GM12891 (cell line): ENCODE results near the gene CZIB.
A peak's percentile ranks its signal among the peaks of the same experiment; 100 is the strongest.

Experiments
- DNase-seq: peaks from one replicate; pipeline ENCODE4 v3.0.0; 2011; ENCODE audit warnings: low spot score; ENCODE audit not compliant: insufficient read length
- FAIRE-seq: peaks from 2 replicates; lab custom pipeline; 2011; peaks lifted over from hg19 to GRCh38; lab: Jason Lieb, UNC
- PAX5 ChIP-seq: IDR thresholded peaks from 2 replicates; pipeline ENCODE4 v1.6.1; 2011; ENCODE audit warnings: low read length, moderate library complexity, mild to moderate bottlenecking; ENCODE audit not compliant: insufficient read depth, severe bottlenecking
- POLR2A ChIP-seq: IDR thresholded peaks from 2 replicates; pipeline ENCODE4 v1.6.1; 2011; ENCODE audit warnings: low read depth, low read length, control low read depth
- POLR2AphosphoS5 ChIP-seq: IDR thresholded peaks from 2 replicates; pipeline ENCODE4 v1.6.1; 2011; ENCODE audit warnings: low read depth, low read length, control low read depth
- POU2F2 ChIP-seq: IDR thresholded peaks from 2 replicates; pipeline ENCODE4 v1.6.1; 2011; ENCODE audit warnings: low read depth, mild to moderate bottlenecking, control low read depth, low read length, moderate library complexity
- SPI1 ChIP-seq: IDR thresholded peaks from 2 replicates; pipeline ENCODE4 v1.6.1; 2011; ENCODE audit warnings: low read depth, low read length, control low read depth
- TAF1 ChIP-seq: IDR thresholded peaks from 2 replicates; pipeline ENCODE4 v1.6.1; 2011; ENCODE audit warnings: low read depth, low read length, control low read depth

The CZIB gene

DNA sequence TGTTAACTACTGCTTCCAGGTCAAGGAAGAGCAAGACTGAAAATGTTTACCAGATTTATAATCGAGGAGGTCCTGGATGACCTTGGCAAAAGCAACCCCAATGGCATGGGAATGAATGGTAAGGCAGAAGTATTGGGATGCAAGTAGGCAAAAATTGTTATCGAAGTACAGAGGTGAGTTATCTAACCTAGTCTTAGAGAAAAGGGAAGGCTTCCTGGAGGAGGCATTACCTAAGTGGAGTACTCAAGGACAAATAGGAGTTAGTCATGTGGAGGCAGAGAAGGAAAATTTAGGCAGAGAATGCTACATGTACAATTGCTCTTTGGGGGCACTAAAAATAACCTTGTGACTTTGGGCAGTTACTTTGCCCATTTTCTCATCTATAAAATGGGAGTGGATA lies 21.4 kb upstream of the CZIB start:
- FAIRE-seq (no peak), DNase-seq (no peak)
- TF ChIP-seq POLR2A (no peak), POLR2AphosphoS5 (no peak), TAF1 (no peak), PAX5 (no peak), POU2F2 (no peak), SPI1 (no peak)

DNA sequence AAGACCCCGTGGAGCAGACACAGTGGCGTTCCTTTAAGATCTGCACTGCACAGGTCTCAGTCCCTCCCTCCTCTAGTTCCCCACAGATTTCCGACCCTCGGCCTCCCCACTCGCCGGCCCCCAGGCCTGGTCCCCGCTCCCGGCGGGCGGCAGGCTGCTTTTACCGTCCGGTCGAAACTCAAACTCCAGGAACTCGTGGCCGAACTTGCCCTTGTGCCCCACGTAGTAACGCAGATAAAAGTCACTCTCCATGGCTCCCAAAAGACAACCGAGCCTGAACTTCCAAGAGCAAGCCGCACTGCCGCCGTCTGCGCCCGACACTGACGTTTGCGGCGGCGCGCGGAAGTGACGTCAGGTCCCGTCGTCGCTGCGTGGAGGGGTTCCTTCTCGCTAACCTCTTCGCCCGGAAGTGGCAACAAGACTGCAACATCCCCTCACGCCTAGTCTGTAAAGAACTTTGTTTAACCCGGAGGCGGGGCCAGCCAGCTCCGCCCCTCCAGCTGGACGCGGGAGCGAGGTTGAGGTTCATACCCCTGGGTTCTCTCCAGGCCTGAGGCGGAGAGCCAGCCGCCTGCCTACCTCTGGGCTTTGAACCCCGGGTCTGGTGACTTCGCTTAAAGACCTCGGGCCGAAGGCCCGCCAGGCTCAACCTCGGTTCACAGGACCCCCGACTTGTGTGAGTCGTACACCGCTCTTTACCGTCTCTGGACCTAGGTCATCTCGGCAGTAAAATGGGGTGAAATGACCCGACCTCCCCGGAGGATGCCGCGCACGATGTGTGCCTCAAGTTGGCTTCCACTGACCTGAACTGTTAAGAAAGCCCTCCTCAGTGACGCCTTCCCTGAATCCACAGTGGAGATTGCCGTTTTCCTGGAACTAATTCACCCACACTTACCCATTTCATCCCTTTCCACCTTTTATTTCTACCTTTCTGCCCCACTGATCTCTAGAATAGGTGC lies 18.0 kb upstream of the CZIB start, which contains the start of gene MAGOH:
TSS of gene MAGOH (minus strand) at position 322 of the 959 bp plus-strand sequence. CDS start at position 252, 70 bp downstream.
- peak; percentile 98 for DNase-seq
- FAIRE-seq = peak; percentile 99
- TF ChIP-seq TAF1 = peak; percentile 74
- TF ChIP-seq POLR2AphosphoS5 = peak; percentile 83
- TF ChIP-seq PAX5 = no peak
- peak; percentile 38; the same call in 1 of the 2 replicates for TF ChIP-seq POU2F2
- TF ChIP-seq POLR2A = peak; percentile 82
- peak; percentile 60 for TF ChIP-seq SPI1

DNA sequence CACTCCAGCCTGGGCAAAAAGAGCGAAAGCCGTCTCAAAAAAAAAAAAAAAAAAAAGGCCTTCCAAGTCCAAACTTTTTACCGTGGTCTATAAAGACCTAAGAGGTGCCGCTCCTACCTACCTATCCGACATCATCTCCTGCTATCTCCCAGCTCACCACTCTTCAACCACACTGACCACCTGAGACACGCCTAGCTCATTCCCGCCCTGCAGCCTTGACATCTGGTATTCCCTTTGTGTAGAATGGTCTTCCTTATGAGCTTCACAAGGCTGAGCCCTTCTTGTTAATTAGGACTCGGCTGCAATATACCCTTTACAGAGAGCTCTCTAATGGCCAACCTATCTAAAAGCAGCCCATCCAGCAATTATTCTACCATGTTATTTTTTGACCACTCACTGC lies 17.2 kb upstream of the CZIB start:
- no peak for TF ChIP-seq POU2F2
- no peak for TF ChIP-seq POLR2AphosphoS5
- TF ChIP-seq TAF1 = no peak
- no peak for TF ChIP-seq SPI1
- TF ChIP-seq POLR2A = no peak
- no peak for TF ChIP-seq PAX5
- FAIRE-seq (no peak), DNase-seq (no peak)

DNA sequence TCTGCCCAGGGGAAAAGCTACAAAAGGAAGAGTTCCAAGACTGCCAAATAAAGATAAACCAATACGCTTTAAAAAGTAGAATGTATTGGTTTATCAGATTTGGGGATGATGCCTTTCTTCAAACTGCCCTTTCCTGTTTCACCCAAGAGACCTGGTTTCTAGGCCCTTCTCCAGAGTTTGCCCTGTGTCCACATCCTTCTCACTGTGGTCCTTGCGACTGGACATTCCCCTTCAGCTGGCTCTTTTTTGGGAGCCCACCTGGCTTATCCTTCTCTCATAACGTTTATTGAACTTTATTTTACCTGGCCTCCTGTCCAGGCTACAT lies 490 bp upstream of the CZIB start:
- no peak for FAIRE-seq

DNA sequence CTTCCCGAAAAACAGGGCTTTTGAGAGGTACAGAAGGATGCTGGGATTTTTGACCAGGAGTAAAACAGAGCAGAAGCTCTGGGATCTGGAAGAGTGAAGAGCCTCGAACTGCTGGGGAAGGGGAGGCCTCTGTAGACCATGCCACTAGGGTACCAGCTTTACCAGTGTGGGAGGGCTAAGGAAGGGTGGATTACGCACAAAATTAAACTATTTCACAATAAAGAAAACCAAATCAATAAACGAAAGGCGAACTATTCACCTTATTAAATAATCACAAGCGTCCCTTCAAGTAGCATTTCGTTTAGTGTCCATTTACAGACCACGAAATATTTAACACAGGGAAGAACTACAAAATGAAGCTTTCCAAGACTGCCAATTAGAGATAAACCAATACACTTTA lies 723 bp downstream of the CZIB start:
- DNase-seq (no peak), FAIRE-seq (no peak)
- TF ChIP-seq POU2F2 = no peak
- no peak for TF ChIP-seq TAF1
- no peak for TF ChIP-seq POLR2AphosphoS5
- no peak for TF ChIP-seq POLR2A
- no peak for TF ChIP-seq SPI1
- no peak for TF ChIP-seq PAX5

More for the DNA sequence above, 490 bp upstream of the CZIB start:
- no peak for TF ChIP-seq SPI1
- no peak for TF ChIP-seq POLR2AphosphoS5
- no peak for TF ChIP-seq POLR2A
- no peak for TF ChIP-seq POU2F2
- no peak for TF ChIP-seq TAF1
- no peak for TF ChIP-seq PAX5
- no peak for DNase-seq

DNA sequence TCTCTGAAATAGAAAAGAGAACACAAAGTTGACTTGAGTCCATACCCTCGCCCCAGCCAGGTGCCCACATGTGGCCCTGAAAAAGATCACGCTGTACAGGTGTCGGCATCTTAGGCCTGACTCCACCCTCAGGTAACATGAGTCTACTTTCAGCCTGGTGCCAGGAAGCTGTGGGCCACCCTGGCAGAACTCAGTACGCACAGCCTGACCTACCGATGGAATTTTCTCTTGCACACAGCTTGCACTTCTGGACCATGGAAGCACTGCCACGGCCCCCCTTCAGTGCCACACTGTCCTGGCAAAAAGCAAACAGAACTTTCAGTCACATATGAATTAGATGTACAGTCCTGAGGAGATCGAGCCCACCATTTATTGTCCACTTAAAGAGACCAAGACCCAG lies 2.2 kb downstream of the CZIB start:
- no peak for FAIRE-seq
- no peak for TF ChIP-seq SPI1
- TF ChIP-seq POLR2A = no peak
- TF ChIP-seq POLR2AphosphoS5 = no peak
- no peak for TF ChIP-seq POU2F2
- TF ChIP-seq PAX5 = no peak
- no peak for TF ChIP-seq TAF1
- no peak for DNase-seq

DNA sequence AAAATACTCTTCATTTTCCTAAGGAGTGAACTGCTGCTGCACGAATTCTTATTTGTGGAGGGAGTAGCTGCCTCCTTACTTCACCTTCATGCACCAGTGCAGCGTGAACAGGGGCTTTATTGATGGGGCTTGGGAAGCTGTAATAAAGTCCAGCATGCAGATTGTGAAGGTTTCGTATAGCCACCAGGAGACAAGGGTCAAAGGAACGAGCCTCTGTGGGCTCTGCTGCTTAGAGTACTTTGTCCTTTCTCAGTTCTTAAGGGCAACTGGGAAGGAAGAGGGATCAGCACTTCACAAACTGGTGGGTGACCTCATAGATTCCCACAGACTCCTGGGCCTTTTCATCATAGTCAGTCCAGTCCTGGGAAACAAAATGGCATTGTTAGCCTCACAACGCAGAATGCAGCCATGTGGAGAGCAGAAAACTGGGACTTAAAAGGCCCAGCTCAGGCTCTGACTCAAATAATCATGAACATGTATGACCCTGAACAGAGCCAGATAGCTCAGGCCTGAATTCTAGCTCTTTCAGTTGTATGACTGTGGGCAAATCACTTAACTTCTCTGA lies 6.0 kb downstream of the CZIB start:
- FAIRE-seq = no peak
- TF ChIP-seq TAF1 (no peak), POLR2A (no peak), PAX5 (no peak), SPI1 (no peak), POLR2AphosphoS5 (no peak), POU2F2 (no peak)

DNA sequence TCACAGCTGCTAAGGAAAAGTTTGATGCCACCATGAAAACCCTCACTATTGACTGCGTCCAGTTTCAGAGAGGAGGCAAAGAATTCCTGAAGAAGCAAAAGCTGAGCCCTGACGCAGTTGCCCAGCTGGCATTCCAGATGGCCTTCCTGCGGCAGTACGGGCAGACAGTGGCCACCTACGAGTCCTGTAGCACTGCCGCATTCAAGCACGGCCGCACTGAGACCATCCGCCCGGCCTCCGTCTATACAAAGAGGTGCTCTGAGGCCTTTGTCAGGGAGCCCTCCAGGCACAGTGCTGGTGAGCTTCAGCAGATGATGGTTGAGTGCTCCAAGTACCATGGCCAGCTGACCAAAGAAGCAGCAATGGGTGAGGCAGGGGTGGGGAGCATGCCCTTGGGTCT lies 9.5 kb downstream of the CZIB start:
- TF ChIP-seq SPI1 = no peak
- no peak for TF ChIP-seq POLR2AphosphoS5
- no peak for TF ChIP-seq PAX5
- TF ChIP-seq POU2F2 = no peak
- TF ChIP-seq TAF1 = no peak
- no peak for TF ChIP-seq POLR2A
- DNase-seq (no peak), FAIRE-seq (no peak)

More for the DNA sequence above, 6.0 kb downstream of the CZIB start:
- DNase-seq = no peak

DNA sequence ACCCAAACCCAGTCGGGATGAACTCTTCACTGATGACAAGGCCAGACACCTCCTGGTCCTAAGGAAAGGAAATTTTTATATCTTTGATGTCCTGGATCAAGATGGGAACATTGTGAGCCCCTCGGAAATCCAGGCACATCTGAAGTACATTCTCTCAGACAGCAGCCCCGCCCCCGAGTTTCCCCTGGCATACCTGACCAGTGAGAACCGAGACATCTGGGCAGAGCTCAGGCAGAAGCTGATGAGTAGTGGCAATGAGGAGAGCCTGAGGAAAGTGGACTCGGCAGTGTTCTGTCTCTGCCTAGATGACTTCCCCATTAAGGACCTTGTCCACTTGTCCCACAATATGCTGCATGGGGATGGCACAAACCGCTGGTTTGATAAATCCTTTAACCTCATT lies 10.1 kb downstream of the CZIB start:
- TF ChIP-seq SPI1 = no peak
- TF ChIP-seq TAF1 = no peak
- TF ChIP-seq POLR2AphosphoS5 = no peak
- TF ChIP-seq POU2F2 = no peak
- no peak for TF ChIP-seq POLR2A
- no peak for TF ChIP-seq PAX5
- FAIRE-seq = no peak
- no peak for DNase-seq
